Measurements from ENCODE around the gene NDE1.

NDE1 gene

GRCh38 chr16:15771694-15772093 is 121.6 kb downstream of the NDE1 start:
- in situ Hi-C loops (cut with HindIII; ENCODE audit: low sequenced_read_pairs) = no loop called here
- no peak for TF ChIP-seq CTCF (IDR thresholded peaks at IDR 0.05; ENCODE audit: low read depth, low read length)
- DNase-seq (ENCODE audit: low read depth, low spot score) = no peak
- no peak overlapping the region for H3K4me3 ChIP-seq (ENCODE audit: low read depth, low read length)

GRCh38 chr16:15772579-15773293 is 122.7 kb downstream of the NDE1 start:
- no peak for TF ChIP-seq CTCF (IDR thresholded peaks at IDR 0.05; ENCODE audit: low read depth, low read length)
- in situ Hi-C loops (cut with HindIII; ENCODE audit: low sequenced_read_pairs) = no loop called here
- DNase-seq (ENCODE audit: low read depth, low spot score) = no peak
- no peak overlapping the region for H3K4me3 ChIP-seq (ENCODE audit: low read depth, low read length)

- no peak overlapping the region for H3K4me3 ChIP-seq (ENCODE audit: low read depth, low read length)
- in situ Hi-C loops (cut with HindIII; ENCODE audit: low sequenced_read_pairs) = no loop called here
- DNase-seq (ENCODE audit: low read depth, low spot score) = no peak
- TF ChIP-seq CTCF (IDR thresholded peaks at IDR 0.05; ENCODE audit: low read depth, low read length) = no peak
Observed at GRCh38 chr16:15773968-15774367, 123.9 kb downstream of the NDE1 start.

- in situ Hi-C loops (cut with HindIII; ENCODE audit: low sequenced_read_pairs) = no loop called here
- no peak overlapping the region for H3K4me3 ChIP-seq (ENCODE audit: low read depth, low read length)
- TF ChIP-seq CTCF (IDR thresholded peaks at IDR 0.05; ENCODE audit: low read depth, low read length) = no peak
- DNase-seq (ENCODE audit: low read depth, low spot score) = peak; percentile 17
Observed at GRCh38 chr16:15775209-15775608, 125.2 kb downstream of the NDE1 start.

- in situ Hi-C loops (cut with HindIII; ENCODE audit: low sequenced_read_pairs) = no loop called here
- no peak for DNase-seq (ENCODE audit: low read depth, low spot score)
- TF ChIP-seq CTCF (IDR thresholded peaks at IDR 0.05; ENCODE audit: low read depth, low read length) = no peak
- H3K4me3 ChIP-seq (ENCODE audit: low read depth, low read length) = no peak overlapping the region
Observed at GRCh38 chr16:15775663-15776304, 125.7 kb downstream of the NDE1 start.
